Testis (tissue), 2 donors: Measurements from ENCODE around the gene RNU1-1.
"Not testable (repeated sequence)": the region's sequence is repeated elsewhere in the genome, so short reads cannot be mapped to it uniquely, and the experiment has no call there.

Experiments
- CTCF ChIP-seq, 3 experiments: fragments of 450-650 bp in 2 of 3; fragments of 200-600 bp in 1 of 3; sonication (generic) in 1 of 3; IDR thresholded peaks; one replicate each; pipeline ENCODE4 v1.5.1; 2016 to 2019; ENCODE audit warnings: antibody characterized with exemption in 3 of 3, mild to moderate bottlenecking in 2 of 3, moderate library complexity in 1 of 3
- POLR2A ChIP-seq: fragments of 450-650 bp; IDR thresholded peaks from one replicate; pipeline ENCODE4 v1.6.1; 2017; ENCODE audit warnings: antibody characterized with exemption, mild to moderate bottlenecking, moderate library complexity

- TF ChIP-seq CTCF (IDR thresholded peaks at IDR 0.05); POLR2A: not testable (repeated sequence)
These were observed 20.4 kb downstream of the RNU1-1 start for GRCh38 chr1:16493731-16494130.
